Measurements from ENCODE around the gene ADAMTS6. TPM values are rescaled to one million over a fixed set of nuclear protein-coding genes. Genes with fewer than 3 reads are reported as not detected.

The ADAMTS6 gene
- total and polyA plus RNA-seq, 2 of the 13 experiments (the other 11 are each of a cell fraction or from before 2014, with no cell fraction given) = 3.1 to 8.2 TPM

GRCh38 chr5:65171645-65172044, 310.1 kb downstream of the ADAMTS6 start (continued):
- TF ChIP-seq PRDM4 (CRISPR knock-in tag; IDR thresholded peaks at IDR 0.05; ENCODE audit: borderline replicate concordance) (no peak), ZNF777 (CRISPR knock-in tag; IDR thresholded peaks at IDR 0.05) (no peak), ZSCAN21 (CRISPR knock-in tag; IDR thresholded peaks at IDR 0.05; ENCODE audit: borderline replicate concordance) (no peak), PCBP1 (IDR thresholded peaks at IDR 0.05; ENCODE audit: borderline replicate concordance, low read depth, low read length) (no peak), NFYC (CRISPR knock-in tag; IDR thresholded peaks at IDR 0.05) (no peak), ETV5 (CRISPR knock-in tag; IDR thresholded peaks at IDR 0.05; ENCODE audit: borderline replicate concordance) (no peak), DMTF1 (CRISPR knock-in tag; IDR thresholded peaks at IDR 0.05) (no peak), TARDBP (CRISPR knock-in tag; IDR thresholded peaks at IDR 0.05) (no peak), ZFP62 (CRISPR knock-in tag; IDR thresholded peaks at IDR 0.05) (no peak), ZNF687 (CRISPR knock-in tag; IDR thresholded peaks at IDR 0.05) (no peak), KLF13 (CRISPR knock-in tag; IDR thresholded peaks at IDR 0.05) (no peak), SNRNP70 (IDR thresholded peaks at IDR 0.05; ENCODE audit: low read depth, low read length) (no peak), PLRG1 (conservative IDR thresholded peaks at IDR 0.05) (no peak)
